ENCODE results near the gene FRAT1. TPM values are rescaled to one million over a fixed set of nuclear protein-coding genes. Genes with fewer than 3 reads are reported as not detected.

The FRAT1 gene
- total and polyA plus RNA-seq, 2 of the 8 experiments (the other 6 are each of a cell fraction or from before 2014, with no cell fraction given), result 1.9 to 5.2 TPM

- TF ChIP-seq CBX5 (IDR thresholded peaks at IDR 0.05; ENCODE audit: low read depth, low read length) (no peak), ATF2 (IDR thresholded peaks at IDR 0.05; ENCODE audit: low read length) (peak; percentile 85; the same call in 1 of the 2 replicates), CHD7 (IDR thresholded peaks at IDR 0.05; ENCODE audit: insufficient replicate concordance, low read length) (no peak), SIN3A (conservative IDR thresholded peaks at IDR 0.05 in 1 of 2, IDR thresholded peaks at IDR 0.05 in 1 of 2; ENCODE audit: low read depth in 1 of 2, low read length in 2 of 2) (peak; percentile 14 to 18; a peak in 1 of 4 replicates), CTBP2 (IDR thresholded peaks at IDR 0.05; ENCODE audit: borderline replicate concordance, insufficient read depth, insufficient read length, low read length) (peak; percentile 40), FOSL1 (IDR thresholded peaks at IDR 0.05; ENCODE audit: insufficient read depth, low read depth, low read length) (no peak), POLR2AphosphoS5 (IDR thresholded peaks at IDR 0.05; ENCODE audit: low read depth, low read length) (peak; percentile 24; the same call in 1 of the 2 replicates)
Observed at GRCh38 chr10:97318772-97319651, at the start of gene FRAT1 (continued).

Data from H1 (cell line).